ENCODE results near the gene CACNA1S.

CACNA1S gene

GRCh38 chr1:201112173-201112731, at the start of gene CACNA1S:
Gene CACNA1S, minus strand, starts transcription at chr1:201112426. Its CDS starts 87 bp downstream, at chr1:201112339.
- no peak for DNase-seq

- no peak for DNase-seq
These were observed 45.7 kb upstream of the CACNA1S start for GRCh38 chr1:201157949-201158348.

- no peak for DNase-seq
These were observed 44.6 kb upstream of the CACNA1S start for GRCh38 chr1:201156819-201157218.

GRCh38 chr1:201156346-201156745, 44.1 kb upstream of the CACNA1S start:
- DNase-seq, result no peak

GRCh38 chr1:201155354-201155753, 43.1 kb upstream of the CACNA1S start:
- no peak for DNase-seq

GRCh38 chr1:201154389-201155165, 42.4 kb upstream of the CACNA1S start, which contains the start of gene TMEM9:
Gene TMEM9, minus strand, starts transcription at chr1:201154474. Its CDS starts 551 bp downstream, at chr1:201153923.
- peak; percentile 36 for DNase-seq

GRCh38 chr1:201153474-201154388, 41.5 kb upstream of the CACNA1S start:
- DNase-seq, result no peak

GRCh38 chr1:201149400-201149799, 37.2 kb upstream of the CACNA1S start:
- no peak for DNase-seq

- DNase-seq, result no peak
These were observed 35.3 kb upstream of the CACNA1S start for GRCh38 chr1:201147396-201148015.

- DNase-seq, result no peak
These were observed 34.6 kb upstream of the CACNA1S start for GRCh38 chr1:201146626-201147390.

GRCh38 chr1:201145816-201146215, 33.6 kb upstream of the CACNA1S start:
- DNase-seq, result no peak

GRCh38 chr1:201145132-201145531, 32.9 kb upstream of the CACNA1S start:
- no peak for DNase-seq

GRCh38 chr1:201144701-201145100, 32.5 kb upstream of the CACNA1S start:
- no peak for DNase-seq

GRCh38 chr1:201143726-201144635, 31.8 kb upstream of the CACNA1S start:
- DNase-seq, result no peak

GRCh38 chr1:201142849-201143725, 30.9 kb upstream of the CACNA1S start:
- no peak for DNase-seq

GRCh38 chr1:201142011-201142848, 30.0 kb upstream of the CACNA1S start:
- no peak for DNase-seq

- DNase-seq, result no peak
These were observed 29.2 kb upstream of the CACNA1S start for GRCh38 chr1:201141418-201141817.

GRCh38 chr1:201140941-201141260, 28.7 kb upstream of the CACNA1S start:
- DNase-seq, result no peak

Measured in NCI-H187 treated with DMSO at 0.1 percent for 48 hours (cell line).